ENCODE results near the gene HLA-DQA1.
A peak's percentile ranks its signal among the peaks of the same experiment; 100 is the strongest.

DNA sequence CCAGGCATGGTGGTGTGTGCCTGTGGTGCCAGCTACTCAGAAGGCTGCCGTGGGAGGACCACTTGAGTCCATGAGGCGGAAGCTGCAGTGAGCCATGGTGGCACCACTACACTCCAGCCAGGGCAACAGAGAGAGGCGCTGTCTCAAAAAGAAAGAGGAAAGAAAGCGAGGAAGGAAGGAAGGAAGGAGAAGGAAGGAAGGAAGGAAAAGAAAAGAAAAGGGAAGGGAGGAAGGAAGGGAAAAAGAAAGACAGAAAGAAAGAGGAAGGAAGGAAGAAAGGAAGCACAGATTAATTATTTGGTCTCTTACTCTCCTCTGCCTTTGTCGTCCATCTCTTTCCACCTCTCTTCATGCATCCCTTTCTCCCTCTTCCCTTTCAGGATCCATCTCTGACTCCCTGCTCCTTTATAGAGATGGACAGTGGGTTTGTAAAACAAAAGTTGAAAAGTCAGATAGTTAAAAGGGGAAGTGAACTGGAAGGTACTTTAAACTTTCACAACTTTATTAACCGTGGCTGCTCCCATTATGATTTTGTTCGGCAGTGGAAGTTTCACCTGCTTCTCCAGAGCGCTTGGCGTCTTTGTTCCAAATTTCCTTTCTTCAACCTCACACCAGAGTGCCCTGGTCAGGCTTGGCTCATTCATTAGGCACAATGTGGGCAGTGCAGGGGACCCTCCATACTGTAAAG is 1.5 kb downstream of the HLA-DQA1 start:
- TF ChIP-seq POLR2A (IDR thresholded peaks at IDR 0.05; ENCODE audit: low read depth, low read length) (peak; percentile 85), TAF1 (IDR thresholded peaks at IDR 0.05; ENCODE audit: low read depth, low read length) (no peak), POLR2AphosphoS5 (IDR thresholded peaks at IDR 0.05; ENCODE audit: low read depth, low read length) (peak; percentile 87), SPI1 (IDR thresholded peaks at IDR 0.05; ENCODE audit: low read depth, low read length) (peak; percentile 73), POU2F2 (IDR thresholded peaks at IDR 0.05; ENCODE audit: low read depth, low read length) (peak; percentile 35; the same call in 1 of the 2 replicates)
